ENCODE data around the gene MTA2. TPM values are rescaled to one million over a fixed set of nuclear protein-coding genes. Genes with fewer than 3 reads are reported as not detected.
A peak's percentile ranks its signal among the peaks of the same experiment; 100 is the strongest.

Gene MTA2
- total RNA-seq, 2 donors from 2014 or later: 26.2 to 29.3 TPM

DNA sequence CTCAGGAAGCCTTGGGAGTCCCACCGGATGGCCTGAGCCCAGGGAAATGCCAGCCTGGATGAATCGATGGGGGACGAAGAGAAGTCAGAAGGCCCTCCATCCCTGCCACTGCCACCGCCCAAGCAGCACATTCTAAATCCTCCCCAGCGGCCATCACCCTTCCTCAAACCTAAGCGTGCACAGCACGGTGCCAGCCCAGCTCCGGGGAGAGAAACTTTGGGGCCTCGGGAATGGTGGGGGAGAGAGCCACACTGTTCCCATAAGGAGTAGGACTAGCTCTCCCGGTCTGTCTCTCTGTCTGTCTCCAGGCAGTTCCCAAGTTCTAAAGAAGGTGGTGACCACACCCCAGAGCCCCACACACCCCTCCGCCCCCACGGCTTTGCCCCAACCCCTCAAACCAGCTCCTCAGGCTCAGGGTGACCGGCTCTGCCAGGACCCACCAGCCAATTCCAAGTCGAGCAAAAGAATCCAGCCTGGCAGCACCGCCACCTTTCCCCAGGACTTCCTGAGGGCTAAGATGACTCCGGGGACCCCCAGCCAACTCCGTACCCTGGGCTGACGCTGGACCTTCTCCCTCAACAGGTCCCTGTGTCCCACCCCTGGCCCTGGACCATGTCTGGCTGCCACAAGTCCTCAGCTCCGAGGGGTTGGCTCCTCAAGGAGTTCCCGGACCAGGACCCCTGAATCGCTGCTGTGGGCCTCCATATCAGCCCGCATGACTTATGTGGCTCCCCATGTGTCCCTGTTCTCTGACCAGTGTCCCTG, 57.8 kb downstream of the MTA2 start:
- ATAC-seq (no peak), DNase-seq (peak in 1 of 4 donors; percentile 16)
- TF ChIP-seq POLR2A (IDR thresholded peaks at IDR 0.05): no peak
- TF ChIP-seq, protein P1, sequence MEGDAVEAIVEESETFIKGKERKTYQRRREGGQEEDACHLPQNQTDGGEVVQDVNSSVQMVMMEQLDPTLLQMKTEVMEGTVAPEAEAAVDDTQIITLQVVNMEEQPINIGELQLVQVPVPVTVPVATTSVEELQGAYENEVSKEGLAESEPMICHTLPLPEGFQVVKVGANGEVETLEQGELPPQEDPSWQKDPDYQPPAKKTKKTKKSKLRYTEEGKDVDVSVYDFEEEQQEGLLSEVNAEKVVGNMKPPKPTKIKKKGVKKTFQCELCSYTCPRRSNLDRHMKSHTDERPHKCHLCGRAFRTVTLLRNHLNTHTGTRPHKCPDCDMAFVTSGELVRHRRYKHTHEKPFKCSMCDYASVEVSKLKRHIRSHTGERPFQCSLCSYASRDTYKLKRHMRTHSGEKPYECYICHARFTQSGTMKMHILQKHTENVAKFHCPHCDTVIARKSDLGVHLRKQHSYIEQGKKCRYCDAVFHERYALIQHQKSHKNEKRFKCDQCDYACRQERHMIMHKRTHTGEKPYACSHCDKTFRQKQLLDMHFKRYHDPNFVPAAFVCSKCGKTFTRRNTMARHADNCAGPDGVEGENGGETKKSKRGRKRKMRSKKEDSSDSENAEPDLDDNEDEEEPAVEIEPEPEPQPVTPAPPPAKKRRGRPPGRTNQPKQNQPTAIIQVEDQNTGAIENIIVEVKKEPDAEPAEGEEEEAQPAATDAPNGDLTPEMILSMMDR (IDR thresholded peaks at IDR 0.05): no peak
- peak overlapping the region; percentile 8 to 93 (median 86) for H3K27ac ChIP-seq
- H3K4me3 ChIP-seq: no peak overlapping the region
- no peaks in the 10 kb centered on the region for H3K9me3 ChIP-seq
- 62 to 64% methylated on average over 16 to 20 of the region's 22 CpGs for whole genome bisulfite sequencing, 2 donors
- H3K4me1 ChIP-seq: peaks cover 92% of the 10 kb centered on the region
- H3K27me3 ChIP-seq: no peaks in the 10 kb centered on the region
- intact Hi-C loops (cut with DNase I): loop anchor here (5.0 kb wide), 1 partner anchor 117 kb away; no protein-coding TSS in a partner anchor
- H3K36me3 ChIP-seq (replicated peaks in 1 of 2; ENCODE audit: insufficient read depth in 1 of 2, low read depth in 2 of 2): no peaks in the 10 kb centered on the region

Small RNA genes within 50 kb of the gene (microRNA-seq; reads per million reads assigned to microRNA genes)
- gene MIR6747 (ENCODE audit: borderline number of aligned reads in 2 of 2, borderline replicate concordance in 2 of 2): 0 to 0.45 reads per million in 2 donors

Small RNA genes within 50 kb of the gene (small RNA-seq; reads per million reads assigned to genes)
- gene AP001458.1 (not detected), gene EEF1G (not detected), gene MIR6747 (not detected)

Other genes starting within 250 kb of the MTA2 start
- not detected for gene SCGB1A1, start 182.8 kb downstream of the MTA2 start, total RNA-seq
- gene AHNAK, start 55.1 kb downstream of the MTA2 start, total RNA-seq: 100 to 1,000 TPM; 168 to 241 TPM
- 1,000 to 10,000 TPM in 1 of 2 donors, 100 to 1,000 TPM in 1; 893 to 1,161 TPM for gene EEF1G, start 28.0 kb downstream of the MTA2 start, total RNA-seq
- gene TUT1, start 10.3 kb downstream of the MTA2 start, total RNA-seq: 10 to 100 TPM; 10.1 to 11.2 TPM
- 10 to 100 TPM; 31.4 to 69.9 TPM for gene EML3, start 10.9 kb upstream of the MTA2 start, total RNA-seq
- 1 to 10 TPM; 1.8 to 4.0 TPM for gene ROM1, start 11.4 kb upstream of the MTA2 start, total RNA-seq
- 10 to 100 TPM; 17.1 to 63.0 TPM for gene B3GAT3, start 20.1 kb upstream of the MTA2 start, total RNA-seq
- 10 to 100 TPM; 62.3 to 64.9 TPM for gene GANAB, start 44.7 kb upstream of the MTA2 start, total RNA-seq
- gene INTS5, start 51.4 kb upstream of the MTA2 start, total RNA-seq: 10 to 100 TPM; 11.4 to 21.1 TPM
- gene C11orf98, start 63.3 kb upstream of the MTA2 start, total RNA-seq: 10 to 100 TPM; 18.2 to 24.4 TPM
- gene CSKMT, start 63.4 kb upstream of the MTA2 start, total RNA-seq: 100 to 1,000 TPM in 1 of 2 donors, 1 to 10 TPM in 1; 5.4 to 110 TPM
- gene UQCC3, start 69.8 kb upstream of the MTA2 start, total RNA-seq: 10 to 100 TPM; 10.4 to 12.9 TPM
- gene LBHD1, start 70.4 kb upstream of the MTA2 start, total RNA-seq: 1 to 10 TPM; 4.9 to 5.6 TPM
- gene UBXN1, start 77.2 kb upstream of the MTA2 start, total RNA-seq: 100 to 1,000 TPM; 129 to 204 TPM
- 1 to 10 TPM; 3.1 to 4.6 TPM for gene LRRN4CL, start 87.7 kb upstream of the MTA2 start, total RNA-seq
- gene BSCL2, start 105.6 kb upstream of the MTA2 start, total RNA-seq: 100 to 1,000 TPM in 1 of 2 donors, 10 to 100 TPM in 1; 44.6 to 248 TPM
- 1 to 10 TPM in 1 of 2 donors, not detected in 1; 1.0 TPM for gene GNG3, start 105.8 kb upstream of the MTA2 start, total RNA-seq
- gene HNRNPUL2, start 125.6 kb upstream of the MTA2 start, total RNA-seq: 10 to 100 TPM; 19.1 to 20.5 TPM
- gene TTC9C, start 126.6 kb upstream of the MTA2 start, total RNA-seq: 10 to 100 TPM; 12.5 to 18.5 TPM
- 1 to 10 TPM; 3.9 to 4.0 TPM for gene ZBTB3, start 152.3 kb upstream of the MTA2 start, total RNA-seq
- gene POLR2G, start 159.7 kb upstream of the MTA2 start, total RNA-seq: 10 to 100 TPM; 19.2 to 35.9 TPM
- gene TAF6L, start 169.5 kb upstream of the MTA2 start, total RNA-seq: 10 to 100 TPM; 23.9 to 39.9 TPM
- 10 to 100 TPM; 40.9 to 41.8 TPM for gene TMEM179B, start 185.5 kb upstream of the MTA2 start, total RNA-seq
- 10 to 100 TPM in 1 of 2 donors, 1 to 10 TPM in 1; 6.2 to 29.0 TPM for gene TMEM223, start 190.1 kb upstream of the MTA2 start, total RNA-seq
- 100 to 1,000 TPM in 1 of 2 donors, 10 to 100 TPM in 1; 49.8 to 108 TPM for gene NXF1, start 203.6 kb upstream of the MTA2 start, total RNA-seq
- gene STX5, start 230.2 kb upstream of the MTA2 start, total RNA-seq: 10 to 100 TPM; 20.1 to 23.6 TPM
- not detected for gene TEX54, start 231.0 kb upstream of the MTA2 start, total RNA-seq
- gene WDR74, start 237.7 kb upstream of the MTA2 start, total RNA-seq: 10 to 100 TPM; 15.8 to 40.0 TPM

Measured in body of pancreas (tissue), 4 donors.